Measurements from ENCODE around the gene EIF4EBP3. TPM values are rescaled to one million over a fixed set of nuclear protein-coding genes. Genes with fewer than 3 reads are reported as not detected.
A peak's percentile ranks its signal among the peaks of the same experiment; 100 is the strongest.

The EIF4EBP3 gene
- total RNA-seq, 1 donor from 2014 or later = 16.4 TPM

GRCh38 chr5:140567136-140567818 lies 19.8 kb downstream of the EIF4EBP3 start:
- H3K4me1 Mint-ChIP-seq (ENCODE audit: unreplicated experiment) = peaks cover 23% of the 10 kb centered on the region
- peaks cover 38% of the 10 kb centered on the region for H3K36me3 Mint-ChIP-seq (ENCODE audit: low read depth, unreplicated experiment)
- no peak for TF ChIP-seq CTCF (IDR thresholded peaks at IDR 0.05; ENCODE audit: unreplicated experiment)
- H3K27ac Mint-ChIP-seq (ENCODE audit: unreplicated experiment) = peak overlapping the region; percentile 42
- no peak for DNase-seq (ENCODE audit: low spot score)
- no peaks in the 10 kb centered on the region for H3K9me3 Mint-ChIP-seq (ENCODE audit: unreplicated experiment)
- peaks cover 38% of the 10 kb centered on the region for H3K27me3 Mint-ChIP-seq (ENCODE audit: unreplicated experiment)
- H3K4me3 Mint-ChIP-seq (ENCODE audit: unreplicated experiment) = peak overlapping the region; percentile 71

GRCh38 chr5:140567871-140568270 lies 20.4 kb downstream of the EIF4EBP3 start:
- Mint-ChIP-seq H3K4me1 (ENCODE audit: unreplicated experiment) (peaks cover 20% of the 10 kb centered on the region), H3K36me3 (ENCODE audit: low read depth, unreplicated experiment) (peaks cover 38% of the 10 kb centered on the region), H3K4me3 (ENCODE audit: unreplicated experiment) (no peak overlapping the region), H3K27ac (ENCODE audit: unreplicated experiment) (no peak overlapping the region), H3K27me3 (ENCODE audit: unreplicated experiment) (peaks cover 33% of the 10 kb centered on the region), H3K9me3 (ENCODE audit: unreplicated experiment) (no peaks in the 10 kb centered on the region)
- DNase-seq (ENCODE audit: low spot score) = no peak
- TF ChIP-seq CTCF (IDR thresholded peaks at IDR 0.05; ENCODE audit: unreplicated experiment) = no peak

- H3K27me3 Mint-ChIP-seq (ENCODE audit: unreplicated experiment) = peaks cover 28% of the 10 kb centered on the region
- no peaks in the 10 kb centered on the region for H3K9me3 Mint-ChIP-seq (ENCODE audit: unreplicated experiment)
- no peak overlapping the region for H3K27ac Mint-ChIP-seq (ENCODE audit: unreplicated experiment)
- DNase-seq (ENCODE audit: low spot score) = no peak
- no peak overlapping the region for H3K4me3 Mint-ChIP-seq (ENCODE audit: unreplicated experiment)
- H3K4me1 Mint-ChIP-seq (ENCODE audit: unreplicated experiment) = peaks cover 20% of the 10 kb centered on the region
- TF ChIP-seq CTCF (IDR thresholded peaks at IDR 0.05; ENCODE audit: unreplicated experiment) = no peak
- peaks cover 42% of the 10 kb centered on the region for H3K36me3 Mint-ChIP-seq (ENCODE audit: low read depth, unreplicated experiment)
Observed at GRCh38 chr5:140568443-140569063, 21.1 kb downstream of the EIF4EBP3 start.

GRCh38 chr5:140569197-140569596 lies 21.7 kb downstream of the EIF4EBP3 start:
- DNase-seq (ENCODE audit: low spot score) = no peak
- Mint-ChIP-seq H3K27ac (ENCODE audit: unreplicated experiment) (no peak overlapping the region), H3K4me3 (ENCODE audit: unreplicated experiment) (no peak overlapping the region), H3K36me3 (ENCODE audit: low read depth, unreplicated experiment) (peaks cover 46% of the 10 kb centered on the region), H3K9me3 (ENCODE audit: unreplicated experiment) (no peaks in the 10 kb centered on the region), H3K4me1 (ENCODE audit: unreplicated experiment) (peaks cover 15% of the 10 kb centered on the region), H3K27me3 (ENCODE audit: unreplicated experiment) (peaks cover 22% of the 10 kb centered on the region)
- no peak for TF ChIP-seq CTCF (IDR thresholded peaks at IDR 0.05; ENCODE audit: unreplicated experiment)

GRCh38 chr5:140570058-140570457 lies 22.6 kb downstream of the EIF4EBP3 start:
- no peak for TF ChIP-seq CTCF (IDR thresholded peaks at IDR 0.05; ENCODE audit: unreplicated experiment)
- Mint-ChIP-seq H3K4me3 (ENCODE audit: unreplicated experiment) (peak overlapping the region; percentile 72), H3K9me3 (ENCODE audit: unreplicated experiment) (no peaks in the 10 kb centered on the region), H3K36me3 (ENCODE audit: low read depth, unreplicated experiment) (peaks cover 44% of the 10 kb centered on the region), H3K4me1 (ENCODE audit: unreplicated experiment) (peaks cover 10% of the 10 kb centered on the region), H3K27ac (ENCODE audit: unreplicated experiment) (no peak overlapping the region), H3K27me3 (ENCODE audit: unreplicated experiment) (peaks cover 16% of the 10 kb centered on the region)
- no peak for DNase-seq (ENCODE audit: low spot score)

Data from endothelial cell (in vitro differentiated cells).